GM18526 (cell line): Measurements from ENCODE around the gene CSK.
A peak's percentile ranks its signal among the peaks of the same experiment; 100 is the strongest.

Experiments used
- POLR2A ChIP-seq: IDR thresholded peaks from 3 replicates; pipeline ENCODE4 v1.6.1; 2011; ENCODE audit not compliant: insufficient read length; ENCODE audit errors: extremely low read depth

The CSK gene

DNA sequence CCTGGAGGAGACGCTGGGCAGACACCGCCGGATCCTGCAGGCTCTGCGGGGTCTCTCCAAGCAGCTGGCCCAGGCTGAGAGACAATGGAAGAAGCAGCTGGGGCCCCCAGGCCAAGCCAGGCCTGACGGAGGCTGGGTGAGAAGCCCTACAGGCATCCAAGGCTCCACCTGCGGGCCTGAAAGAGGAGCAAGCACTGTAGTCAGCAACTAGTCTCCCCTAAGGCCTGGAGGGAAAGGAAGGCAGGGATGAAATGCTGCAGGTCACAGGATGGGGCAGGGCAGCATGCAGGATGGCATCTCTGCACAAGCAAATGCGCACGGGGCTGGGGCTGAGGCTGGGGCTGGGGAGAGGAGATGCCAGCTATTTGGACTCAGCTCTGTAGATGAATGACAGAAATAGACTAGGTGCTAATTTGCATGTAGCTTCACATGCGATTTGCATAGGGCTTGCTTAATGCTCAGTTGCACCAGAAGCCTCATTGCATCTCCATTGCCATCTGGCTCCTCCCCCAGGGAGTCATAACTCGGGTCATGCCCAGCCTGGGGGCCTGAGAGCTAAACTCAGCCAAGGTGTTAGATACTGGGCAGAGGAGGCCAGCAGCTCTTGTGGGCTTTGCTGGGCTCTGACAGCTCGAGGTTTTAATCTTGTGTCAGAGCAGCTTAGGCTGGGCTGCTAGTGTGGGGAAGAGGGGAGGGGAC, 39.4 kb downstream of the CSK start:
- TF ChIP-seq POLR2A = peak; percentile 25

DNA sequence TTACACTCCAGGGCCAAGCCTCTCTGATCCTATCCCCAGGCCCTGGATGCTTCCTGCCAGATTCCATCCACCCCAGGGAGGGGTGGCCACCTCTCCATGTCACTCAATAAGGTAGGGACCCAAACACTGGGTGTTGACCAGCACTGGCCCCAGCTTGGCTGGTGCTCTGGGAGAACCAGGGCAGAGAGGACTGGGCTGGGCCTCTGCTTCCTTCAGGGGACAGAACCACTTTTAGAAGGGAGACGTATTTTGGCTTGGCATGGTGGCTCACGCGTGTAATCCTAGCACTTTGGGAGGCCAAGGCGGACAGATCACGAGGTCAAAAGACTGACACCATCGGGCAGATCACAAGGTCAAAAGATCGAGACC, 39.9 kb downstream of the CSK start:
- TF ChIP-seq POLR2A = no peak

DNA sequence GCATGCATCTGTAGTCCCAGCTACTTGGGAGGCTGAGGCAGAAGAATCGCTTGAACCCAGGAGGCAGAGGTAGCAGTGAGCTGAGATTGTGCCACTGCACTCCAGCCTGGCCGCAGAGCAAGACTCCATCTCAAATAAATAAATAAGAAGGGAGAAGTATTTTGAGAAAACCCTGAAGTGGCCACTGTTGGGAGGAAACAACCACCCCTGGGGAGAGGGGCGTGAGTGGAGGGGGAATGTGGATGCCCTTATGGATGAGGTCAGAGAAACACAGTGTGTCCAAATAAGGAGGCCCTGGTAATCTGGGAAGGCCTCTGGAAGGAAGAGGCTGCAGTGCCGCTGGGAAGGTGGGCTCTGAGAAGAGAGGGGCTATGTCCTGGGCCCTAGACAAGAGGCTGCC, 40.4 kb downstream of the CSK start:
- no peak for TF ChIP-seq POLR2A

DNA sequence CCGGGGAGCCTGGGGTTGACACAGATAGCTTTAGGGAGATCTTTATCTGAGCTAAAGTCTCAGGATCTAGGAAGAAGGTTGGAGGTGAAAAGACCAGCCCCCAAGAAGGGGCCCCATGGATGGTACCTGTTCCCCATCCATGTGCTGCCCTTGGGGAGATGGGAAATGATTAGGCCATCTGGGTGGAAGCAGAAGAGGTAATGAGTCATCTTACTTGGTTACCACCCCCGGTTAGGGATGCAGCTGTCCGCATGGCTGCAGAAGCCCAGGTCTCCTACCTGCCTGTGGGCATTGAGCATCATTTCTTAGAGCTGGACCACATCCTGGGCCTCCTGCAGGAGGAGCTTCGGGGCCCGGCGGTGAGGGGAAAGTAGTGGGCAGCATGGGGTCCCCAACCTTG, 41.4 kb downstream of the CSK start:
- no peak for TF ChIP-seq POLR2A

DNA sequence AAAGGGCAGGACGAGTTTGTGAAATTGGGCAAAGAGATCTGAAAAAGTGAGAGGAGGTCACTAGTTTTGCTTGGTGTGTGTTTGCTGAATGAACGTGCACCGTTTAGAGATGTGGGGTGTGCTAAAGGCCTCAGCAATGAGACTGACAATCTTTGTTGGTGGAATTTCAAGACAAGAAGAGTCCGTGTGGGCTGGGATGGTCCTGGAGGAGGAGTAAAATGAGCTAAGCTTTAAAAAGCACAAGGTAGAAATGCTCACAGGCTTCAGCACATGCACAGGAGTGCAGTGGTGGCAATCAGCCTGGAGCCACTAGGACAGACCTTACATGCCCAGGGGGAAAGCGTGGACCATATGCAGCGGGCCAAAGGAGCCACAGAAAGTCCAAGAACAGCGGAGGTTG, 43.1 kb downstream of the CSK start:
- TF ChIP-seq POLR2A = no peak

DNA sequence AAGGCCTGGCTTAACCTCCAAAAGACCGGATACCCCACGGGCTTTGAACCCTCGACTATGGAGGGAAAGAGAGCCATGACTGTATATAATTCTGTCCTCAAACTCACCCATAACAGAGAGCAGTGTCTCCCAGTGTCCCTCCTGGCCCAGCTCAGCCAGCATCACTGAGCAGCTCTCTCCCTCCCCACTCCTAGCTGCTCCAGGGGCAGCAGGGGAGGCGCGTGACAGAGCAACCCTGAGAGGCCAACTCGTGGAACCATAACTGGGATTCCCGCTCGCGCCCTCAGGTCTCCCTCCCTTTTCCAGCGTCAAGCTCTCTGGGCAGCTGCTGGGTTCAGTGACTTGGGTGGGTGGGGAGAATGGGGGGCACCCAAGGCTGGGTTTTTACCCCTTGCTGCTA, 44.0 kb downstream of the CSK start:
- TF ChIP-seq POLR2A = no peak

DNA sequence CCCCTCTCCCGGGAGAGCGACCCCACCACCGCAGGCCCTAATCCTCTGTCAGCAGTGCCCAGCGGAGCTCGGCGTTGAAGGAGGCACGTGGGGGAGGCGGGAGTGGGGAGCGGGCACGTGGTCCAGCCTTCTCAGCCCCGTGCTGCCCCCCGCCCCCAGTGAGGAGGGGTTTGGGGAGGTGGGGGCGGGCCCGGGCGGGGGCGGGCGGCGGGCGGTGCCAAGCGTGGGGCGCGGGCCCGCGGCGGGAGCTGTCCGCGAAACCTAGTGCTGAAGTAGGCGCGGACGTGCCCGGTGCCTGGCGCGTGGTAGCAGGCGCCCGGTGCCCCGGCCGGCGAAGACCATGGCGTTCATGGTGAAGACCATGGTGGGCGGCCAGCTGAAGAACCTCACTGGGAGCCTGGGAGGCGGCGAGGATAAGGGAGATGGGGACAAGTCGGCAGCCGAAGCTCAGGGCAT, 44.5 kb downstream of the CSK start, which contains the start of gene CPLX3:
TSS of gene CPLX3 (plus strand) at position 264 of the 456 bp plus-strand sequence. CDS start at position 341, 77 bp downstream.
- no peak for TF ChIP-seq POLR2A

DNA sequence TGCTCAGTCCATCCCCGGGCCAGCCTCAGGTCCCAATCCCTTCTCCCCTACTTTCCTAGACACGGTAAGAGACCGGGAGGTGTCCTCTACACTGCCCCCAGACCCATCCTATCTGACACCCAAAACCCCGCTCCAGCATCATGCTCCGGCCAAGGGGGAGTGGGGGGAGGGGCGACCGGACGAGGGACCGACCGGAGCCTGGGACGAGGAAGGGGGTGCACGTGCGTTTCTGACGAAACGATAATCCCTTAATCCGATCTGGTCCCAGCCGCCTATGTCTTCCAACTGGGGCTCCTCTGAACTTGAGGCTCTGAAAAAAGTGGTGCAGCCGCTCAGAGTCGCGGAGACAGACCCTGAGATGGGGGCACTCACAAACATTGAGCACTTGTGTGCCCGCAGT, 45.0 kb downstream of the CSK start:
- TF ChIP-seq POLR2A = no peak

DNA sequence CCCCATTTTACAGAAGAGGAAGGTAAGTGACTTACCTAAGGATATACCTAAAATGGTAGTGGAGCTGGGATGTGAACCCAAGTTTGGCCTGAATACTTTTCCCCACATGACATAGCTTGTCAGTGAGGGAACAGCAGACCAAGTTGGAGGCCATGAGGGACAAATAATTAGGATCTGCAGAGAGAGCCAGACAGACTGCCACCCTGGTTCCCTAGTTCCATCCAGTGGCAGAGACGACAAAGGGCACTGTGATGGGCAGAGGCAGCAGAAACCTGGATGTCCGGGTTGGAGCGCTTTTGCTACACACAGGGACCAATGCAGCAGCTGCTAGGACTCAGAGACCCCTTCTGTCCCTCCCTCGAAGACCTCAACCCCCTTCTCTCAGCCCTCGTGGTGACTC, 45.7 kb downstream of the CSK start:
- TF ChIP-seq POLR2A = no peak

DNA sequence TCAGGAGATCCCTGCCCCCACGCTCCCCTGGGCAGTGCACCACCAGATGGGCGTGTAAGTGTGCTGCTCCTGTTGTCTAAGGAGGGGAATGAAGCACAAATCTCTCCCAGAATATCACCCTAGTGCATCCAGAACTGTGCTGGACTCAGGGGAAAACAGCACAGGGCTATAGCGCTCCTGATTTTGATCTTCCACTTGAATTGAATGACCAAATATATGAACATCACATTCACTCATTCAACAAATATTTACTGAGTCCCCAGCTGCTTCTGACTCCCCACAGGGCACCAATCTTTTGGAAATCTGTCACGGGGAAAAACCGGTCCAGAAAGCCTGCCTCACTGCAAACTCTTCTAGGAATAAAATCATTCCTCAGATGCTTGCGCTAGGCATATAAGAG, 47.0 kb downstream of the CSK start:
- TF ChIP-seq POLR2A = no peak

DNA sequence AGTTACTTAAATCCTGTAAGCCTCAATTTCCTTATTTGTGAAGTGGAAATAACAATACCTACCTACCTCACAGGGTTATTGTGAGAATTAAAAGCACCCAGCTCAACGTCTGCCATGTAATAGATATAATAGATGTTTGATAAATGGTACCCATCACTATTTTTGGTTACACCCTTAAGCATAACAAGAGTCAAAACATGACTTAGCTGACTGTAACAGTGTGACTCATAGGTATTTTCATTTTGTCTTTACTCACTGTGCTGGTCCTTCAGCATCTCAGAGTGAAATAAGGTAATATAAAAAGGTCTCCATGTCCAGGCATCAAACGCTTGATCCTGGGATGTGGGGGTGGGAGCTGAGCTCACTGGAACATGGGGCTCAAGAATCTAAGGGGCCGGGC, 47.6 kb downstream of the CSK start:
- no peak for TF ChIP-seq POLR2A

DNA sequence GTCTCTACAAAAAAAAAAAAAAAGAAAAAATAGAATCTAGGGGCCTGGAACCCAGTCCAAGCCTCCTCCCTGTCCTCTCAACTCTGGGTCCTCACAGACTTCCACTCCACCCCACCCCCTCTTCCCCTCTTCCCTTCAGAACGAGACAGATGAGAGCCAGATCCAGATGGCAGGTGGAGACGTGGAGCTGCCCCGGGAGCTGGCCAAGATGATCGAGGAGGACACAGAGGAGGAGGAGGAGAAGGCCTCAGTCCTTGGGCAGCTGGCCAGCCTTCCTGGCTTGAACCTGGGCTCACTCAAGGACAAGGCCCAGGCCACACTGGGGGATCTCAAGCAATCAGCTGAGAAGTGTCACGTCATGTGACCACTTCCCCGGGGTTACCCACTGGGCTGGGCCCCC, 48.1 kb downstream of the CSK start:
- no peak for TF ChIP-seq POLR2A

DNA sequence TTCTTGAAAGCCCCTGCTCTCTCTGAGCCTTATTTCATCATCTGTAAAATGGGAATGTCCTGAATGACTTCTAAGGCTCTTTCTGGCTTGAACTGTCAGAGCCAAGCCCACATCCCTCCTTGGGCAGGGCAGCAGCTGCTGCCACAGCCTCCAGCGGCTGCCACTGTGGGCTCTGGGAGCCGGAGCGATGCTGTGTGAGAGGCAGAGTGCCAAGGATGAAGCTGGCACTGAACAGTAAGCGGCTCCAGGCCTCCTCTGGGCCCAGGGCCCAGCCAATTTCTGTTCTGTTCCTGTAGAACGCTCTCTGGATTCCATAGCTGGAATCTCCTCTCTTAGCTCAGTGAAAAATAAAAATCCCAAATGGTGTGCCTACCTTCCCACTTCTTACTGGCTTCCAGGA, 49.0 kb downstream of the CSK start:
- no peak for TF ChIP-seq POLR2A

DNA sequence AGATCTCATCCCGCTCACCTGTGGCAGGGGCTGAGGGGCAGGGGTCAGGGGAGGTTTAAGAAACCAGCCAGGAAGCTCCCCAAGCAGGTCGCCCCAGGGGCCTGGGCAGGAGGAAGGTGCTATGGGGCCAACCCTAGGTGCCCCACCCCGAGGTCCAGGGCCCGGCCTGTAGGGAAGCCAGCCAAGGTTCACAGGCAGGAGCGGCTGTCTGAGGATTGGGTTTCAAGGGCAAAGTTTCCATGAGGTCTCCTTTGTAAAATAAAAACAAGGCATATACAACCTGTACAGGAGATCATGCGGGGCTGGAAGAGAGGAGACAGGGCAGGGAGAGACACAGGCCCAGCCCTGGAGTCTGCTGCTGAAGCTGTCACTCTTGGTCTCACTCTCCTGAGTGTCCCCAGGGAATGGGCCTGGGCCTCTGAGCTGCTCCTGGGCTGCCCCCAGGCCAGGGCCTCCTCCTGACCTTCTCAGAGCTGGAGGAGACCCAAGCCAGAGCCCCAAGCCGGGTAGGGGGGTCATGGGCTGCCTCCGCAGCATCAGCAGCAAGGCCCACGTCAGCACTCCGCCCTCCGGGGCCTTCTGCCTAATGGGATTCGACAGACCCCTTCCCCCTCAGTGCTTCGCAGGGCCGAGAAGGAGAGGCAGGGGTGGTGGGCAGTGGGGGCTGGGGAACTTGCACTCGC, 50.1 kb downstream of the CSK start:
- TF ChIP-seq POLR2A = no peak

DNA sequence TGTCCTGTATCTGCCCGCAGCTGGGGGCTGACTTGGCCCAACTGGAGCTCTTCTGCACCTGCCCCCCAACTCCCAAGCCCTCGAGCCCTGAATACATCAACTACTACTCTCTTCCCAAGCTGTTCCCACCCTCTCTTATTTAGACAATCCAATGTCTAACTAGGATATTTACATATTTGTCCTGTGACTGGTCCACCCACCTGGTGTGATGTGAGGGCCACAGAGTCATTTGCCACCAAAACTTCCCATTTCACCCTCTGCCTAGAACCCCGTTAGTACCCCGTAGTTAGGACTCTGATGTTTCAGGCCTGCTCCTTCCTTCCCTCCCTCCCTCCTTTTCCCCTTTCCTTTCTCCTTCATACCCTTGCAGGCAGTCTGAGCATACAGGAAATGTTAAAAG, 50.9 kb downstream of the CSK start:
- no peak for TF ChIP-seq POLR2A

DNA sequence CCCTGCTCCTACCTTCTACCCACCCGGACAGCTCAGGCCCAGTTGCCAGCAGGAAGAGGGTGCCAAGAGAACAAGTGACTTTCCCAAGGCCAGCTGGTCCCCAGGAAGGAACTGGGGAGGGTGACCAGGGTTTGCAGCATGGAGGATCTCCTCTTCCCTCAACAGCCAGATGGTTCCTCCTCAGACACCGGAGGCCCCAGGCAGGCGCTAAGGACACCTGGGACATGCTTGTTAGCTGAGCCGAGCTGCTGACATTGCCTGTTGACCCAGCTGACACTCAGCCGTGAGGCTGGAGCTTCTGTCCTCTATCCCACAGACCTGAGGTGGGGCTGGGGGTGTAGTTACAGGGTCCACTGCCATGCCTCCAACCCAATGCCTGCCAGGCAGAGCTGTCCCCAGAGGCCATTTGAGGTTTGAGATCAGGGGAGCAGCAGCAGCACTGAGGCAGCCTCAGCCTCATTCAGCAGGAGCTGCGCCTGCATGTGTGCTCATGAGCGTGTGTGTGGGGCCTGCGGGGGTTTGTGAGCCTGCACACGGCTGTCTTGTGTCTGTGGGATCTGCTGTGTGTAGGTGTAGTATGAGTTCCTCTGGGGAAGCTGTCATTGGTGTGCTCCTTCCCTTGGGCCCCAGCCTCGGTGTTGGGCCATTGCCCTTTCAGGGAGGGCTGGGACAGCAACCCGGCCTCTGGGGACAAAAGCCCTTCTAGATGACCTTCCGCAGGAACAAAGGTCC, 51.7 kb downstream of the CSK start:
- TF ChIP-seq POLR2A = no peak
